ENCODE results near the gene RTN4RL2. TPM values are rescaled to one million over a fixed set of nuclear protein-coding genes. Genes with fewer than 3 reads are reported as not detected.

RTN4RL2 gene
- total and polyA plus RNA-seq, 10 of the 15 experiments (the other 5 are each of a cell fraction or from before 2014, with no cell fraction given), result 0.14 to 1.1 (median 0.52) TPM; not detected in 4

- no peak for TF ChIP-seq ZNF384 (IDR thresholded peaks at IDR 0.05; ENCODE audit: borderline replicate concordance, low read depth, low read length)
- TF ChIP-seq ZNF687 (IDR thresholded peaks at IDR 0.05), result no peak
- TF ChIP-seq STAT3 (IDR thresholded peaks at IDR 0.05; ENCODE audit: low read depth, low read length), result no peak
These were observed 30.3 kb downstream of the RTN4RL2 start (continued) for GRCh38 chr11:57490456-57491248.

GRCh38 chr11:57491371-57492061 lies 31.2 kb downstream of the RTN4RL2 start:
- BruUV-seq (replicated peaks), result no TSS peak
- ATAC-seq (peak; percentile 89), DNase-seq (ENCODE audit: low read depth, low spot score) (no peak), FAIRE-seq (no peak)
- H3K79me2 ChIP-seq (ENCODE audit: control insufficient read depth, insufficient read depth, low read length), result no peaks in the 10 kb centered on the region
- no peak overlapping the region for H3K27ac ChIP-seq (ENCODE audit: control insufficient read depth, insufficient read depth)
- POLR2A ChIA-PET, result no interaction called here
- H3K4me1 ChIP-seq (ENCODE audit: control insufficient read depth, insufficient read depth, low read length), result no peaks in the 10 kb centered on the region
- no peaks in the 10 kb centered on the region for H3K27me3 ChIP-seq (replicated peaks in 1 of 2; ENCODE audit: control insufficient read depth in 2 of 2, insufficient read depth in 2 of 2, low read length in 1 of 2)
- in situ Hi-C loops (cut with MboI) (loop anchor here (5.0 to 25.0 kb wide), 3 partner anchors 36 to 654 kb away; no protein-coding TSS in a partner anchor), intact Hi-C loops (cut with micrococcal nuclease; ENCODE audit: unreplicated experiment) (loop anchor here (2.0 kb wide), 1 partner anchor 153 kb away; no protein-coding TSS in a partner anchor)
- H2AFZ ChIP-seq (ENCODE audit: control insufficient read depth, low read depth, low read length), result no peak overlapping the region
- RAD21 ChIA-PET (ENCODE audit: unreplicated experiment), result interaction anchor here (1.3 to 4.8 kb wide), 5 partner anchors 25 to 155 kb away, joined by 3 to 133 read pairs (median 12); partner anchors contain the start of genes SLC43A1 and TIMM10
- H3K4me3 ChIP-seq, result no peak overlapping the region
- no peak overlapping the region for H3K9ac ChIP-seq (ENCODE audit: control insufficient read depth, insufficient read depth, low read length)
- H3K9me3 ChIP-seq (replicated peaks; ENCODE audit: control insufficient read depth, insufficient read depth, low read length), result no peaks in the 10 kb centered on the region
- SMC1A ChIA-PET (ENCODE audit: uncharacterized antibody, unreplicated experiment), result interaction anchor here (1.0 to 7.5 kb wide), 4 partner anchors 8 to 149 kb away, joined by 3 to 130 read pairs (median 29); partner anchors contain the start of genes SLC43A1 and TIMM10
- CTCF ChIA-PET, result interaction anchor here (0.6 to 11.8 kb wide), 18 partner anchors 8 to 175 kb away, joined by 3 to 396 read pairs (median 8); partner anchors contain the start of genes RTN4RL2, SLC43A1, SMTNL1 and TIMM10
- peaks cover 3 to 5% of the 10 kb centered on the region in 2 experiments for H3K36me3 ChIP-seq (ENCODE audit: control insufficient read depth in 2 of 2, insufficient read depth in 2 of 2, low read length in 1 of 2)
- no peak overlapping the region for H3K4me2 ChIP-seq (ENCODE audit: control insufficient read depth, insufficient read depth)
- H4K20me1 ChIP-seq (ENCODE audit: control insufficient read depth, insufficient read depth), result no peaks in the 10 kb centered on the region
- 84% methylated on average over 11 of the region's 11 CpGs for WGBS (ENCODE audit: insufficient coverage, insufficient replicate concordance, low lambda C conversion rate, missing lambda C conversion rate)
- peak; percentile 21; the same call in 1 of the 2 replicates for TF ChIP-seq RAD21 (IDR thresholded peaks at IDR 0.05; ENCODE audit: insufficient read depth, low read depth, low read length)
- TF ChIP-seq CREM (IDR thresholded peaks at IDR 0.05; ENCODE audit: low read depth), result no peak
- TF ChIP-seq JUNB (IDR thresholded peaks at IDR 0.05), result no peak
- peak; percentile 59 to 81 (median 71) for TF ChIP-seq CTCF (IDR thresholded peaks at IDR 0.05 in 2 of 3, conservative IDR thresholded peaks at IDR 0.05 in 1 of 3; ENCODE audit: control insufficient read depth in 2 of 3, extremely low read depth in 1 of 3, insufficient read depth in 1 of 3, low read depth in 3 of 3, low read length in 3 of 3)
- TF ChIP-seq SMC3 (IDR thresholded peaks at IDR 0.05; ENCODE audit: borderline replicate concordance, low read length), result peak; percentile 57; the same call in 1 of the 2 replicates
- TF ChIP-seq RELB (IDR thresholded peaks at IDR 0.05; ENCODE audit: low read depth), result no peak
- peak in 1 of 2 experiments; percentile 24; a peak in 1 of 4 replicates for TF ChIP-seq CEBPB (IDR thresholded peaks at IDR 0.05; ENCODE audit: borderline replicate concordance in 1 of 2, low read depth in 2 of 2, low read length in 2 of 2)
- no peak for TF ChIP-seq SIX5 (IDR thresholded peaks at IDR 0.05; ENCODE audit: low read depth, low read length, severe bottlenecking)

Measured in GM12878 (cell line).